ENCODE data around the gene WTAP.
A peak's percentile ranks its signal among the peaks of the same experiment; 100 is the strongest.
"Not testable (repeated sequence)": the region's sequence is repeated elsewhere in the genome, so short reads cannot be mapped to it uniquely, and the experiment has no call there.

Gene WTAP

GRCh38 chr6:159726918-159727716, at the start of gene WTAP:
Gene WTAP, plus strand, starts transcription at chr6:159727506. Its CDS starts 8,760 bp downstream, at chr6:159736266.
- peak; percentile 93 for DNase-seq

GRCh38 chr6:159677506-159678165, 49.7 kb upstream of the WTAP start:
- no peak for DNase-seq

- no peak for DNase-seq
These were observed 48.7 kb upstream of the WTAP start for GRCh38 chr6:159678574-159678973.

GRCh38 chr6:159679091-159680077, 47.9 kb upstream of the WTAP start:
- DNase-seq: no peak

GRCh38 chr6:159680104-159680503, 47.2 kb upstream of the WTAP start:
- no peak for DNase-seq

- no peak for DNase-seq
These were observed 46.0 kb upstream of the WTAP start for GRCh38 chr6:159681191-159681880.

GRCh38 chr6:159682295-159682694, 45.0 kb upstream of the WTAP start:
- DNase-seq: no peak

- no peak for DNase-seq
These were observed 44.5 kb upstream of the WTAP start for GRCh38 chr6:159682810-159683209.

GRCh38 chr6:159684013-159684304, 43.3 kb upstream of the WTAP start:
- no peak for DNase-seq

- no peak for DNase-seq
These were observed 41.3 kb upstream of the WTAP start for GRCh38 chr6:159686040-159686439.

GRCh38 chr6:159686703-159687102, 40.6 kb upstream of the WTAP start:
- DNase-seq: no peak

- no peak for DNase-seq
These were observed 40.0 kb upstream of the WTAP start for GRCh38 chr6:159687341-159687740.

GRCh38 chr6:159688266-159688905, 38.9 kb upstream of the WTAP start:
- DNase-seq: no peak

- no peak for DNase-seq
These were observed 38.3 kb upstream of the WTAP start for GRCh38 chr6:159689001-159689400.

- DNase-seq: not testable (repeated sequence)
These were observed 37.2 kb upstream of the WTAP start for GRCh38 chr6:159690135-159690534.

- peak; percentile 16 for DNase-seq
These were observed 36.0 kb upstream of the WTAP start for GRCh38 chr6:159691133-159691962.

- no peak for DNase-seq
These were observed 35.4 kb upstream of the WTAP start for GRCh38 chr6:159691963-159692287.

GRCh38 chr6:159692303-159693127, 34.8 kb upstream of the WTAP start:
- DNase-seq: peak; percentile 32

- DNase-seq: peak; percentile 90
These were observed 34.0 kb upstream of the WTAP start, which contains the start of gene SOD2 for GRCh38 chr6:159693128-159693893. Gene SOD2, minus strand, starts transcription at chr6:159693241. Its CDS starts 74 bp downstream, at chr6:159693167.

Data from NCI-H2171 (cell line).